WTC11 (cell line): Measurements from ENCODE around the gene LRRC8A. TPM values are rescaled to one million over a fixed set of nuclear protein-coding genes. Genes with fewer than 3 reads are reported as not detected.

ENCODE experiments used
- ATAC-seq: fragments of 200-7000 bp; cut with Tn5 transposase; 2 replicates; pipeline ENCODE4 v1.10.0; 2021; ENCODE audit warnings: mild to moderate bottlenecking, moderate library complexity
- CTCF ChIA-PET: fragments of 300-600 bp; sonication (Branson Sonifier 250); formaldehyde crosslinking; loops from one replicate; lab custom pipeline; 2021; ENCODE audit warnings: antibody characterized with exemption; lab: Charles Lee
- POLR2A ChIA-PET: fragments of 350-600 bp; sonication (Branson Sonifier 250); formaldehyde crosslinking; loops from one replicate; lab custom pipeline; 2021; ENCODE audit warnings: antibody characterized with exemption; lab: Charles Lee
- DNase-seq: peaks from one replicate; pipeline ENCODE4 v3.0.0; 2021; ENCODE audit warnings: low spot score
- H3K27ac Mint-ChIP-seq: 2 replicates; pipeline ENCODE4 v1.8.0; 2021; ENCODE audit warnings: mixed read lengths
- H3K27me3 Mint-ChIP-seq: 2 replicates; pipeline ENCODE4 v1.8.0; 2021; ENCODE audit warnings: low read depth, mild to moderate bottlenecking, moderate library complexity, mixed read lengths
- H3K36me3 Mint-ChIP-seq: 2 replicates; pipeline ENCODE4 v1.8.0; 2021; ENCODE audit warnings: mixed read lengths
- H3K4me1 Mint-ChIP-seq: 2 replicates; pipeline ENCODE4 v1.8.0; 2022; ENCODE audit warnings: mixed read lengths
- H3K4me3 Mint-ChIP-seq: 2 replicates; pipeline ENCODE4 v1.8.0; 2021; ENCODE audit warnings: mild to moderate bottlenecking, moderate library complexity, mixed read lengths
- H3K9me3 Mint-ChIP-seq: 2 replicates; pipeline ENCODE4 v1.8.0; 2021; ENCODE audit warnings: mixed read lengths
- CREB1 ChIP-seq: sonication (generic); formaldehyde crosslinking; IDR thresholded peaks from 2 replicates; pipeline ENCODE4 v1.8.0; 2023; ENCODE audit warnings: mild to moderate bottlenecking, missing genetic modification reagents
- EMX1 ChIP-seq: fragments of 250-450 bp; sonication (Bioruptor Pico); IDR thresholded peaks from 2 replicates; pipeline ENCODE4 v1.8.0; 2021; ENCODE audit warnings: mild to moderate bottlenecking
- JUN ChIP-seq: sonication (generic); formaldehyde crosslinking; IDR thresholded peaks from 2 replicates; pipeline ENCODE4 v1.8.0; 2023; ENCODE audit warnings: mild to moderate bottlenecking, missing genetic modification reagents
- KAT7 ChIP-seq: sonication (generic); formaldehyde crosslinking; IDR thresholded peaks from 2 replicates; pipeline ENCODE4 v1.8.1; 2023; ENCODE audit warnings: missing genetic modification reagents, mild to moderate bottlenecking, borderline replicate concordance
- MYBL2 ChIP-seq: sonication (generic); formaldehyde crosslinking; IDR thresholded peaks from 2 replicates; pipeline ENCODE4 v1.8.1; 2023; ENCODE audit warnings: mild to moderate bottlenecking, moderate library complexity, missing genetic modification reagents
- NFATC4 ChIP-seq: fragments of 250-450 bp; sonication (Bioruptor Pico); IDR thresholded peaks from 2 replicates; pipeline ENCODE4 v1.9.0; 2021; ENCODE audit warnings: mild to moderate bottlenecking
- NFE2L1 ChIP-seq: sonication (generic); formaldehyde crosslinking; IDR thresholded peaks from 2 replicates; pipeline ENCODE4 v1.8.1; 2023; ENCODE audit warnings: missing genetic modification reagents
- NFYB ChIP-seq: sonication (generic); formaldehyde crosslinking; conservative IDR thresholded peaks from 2 replicates; pipeline ENCODE4 v1.8.0; 2022; ENCODE audit warnings: low read depth, missing genetic modification reagents
- TP53 ChIP-seq: sonication (generic); formaldehyde crosslinking; IDR thresholded peaks from 2 replicates; pipeline ENCODE4 v1.8.1; 2023; ENCODE audit warnings: mild to moderate bottlenecking, missing genetic modification reagents
- ZNF121 ChIP-seq: sonication (generic); formaldehyde crosslinking; IDR thresholded peaks from 2 replicates; pipeline ENCODE4 v1.8.0; 2023; ENCODE audit warnings: missing genetic modification reagents
- ZNF263 ChIP-seq: sonication (generic); formaldehyde crosslinking; IDR thresholded peaks from 2 replicates; pipeline ENCODE4 v1.8.1; 2022; ENCODE audit warnings: low read depth, mild to moderate bottlenecking, moderate library complexity, missing genetic modification reagents
- total RNA-seq: library from RNA; stranded (reverse); gene quantifications from 3 replicates; pipeline ENCODE4 v1.2.3, GENCODE V29; 2021
- TF ChIP-seq, protein P1 (sequence below): sonication (generic); formaldehyde crosslinking; IDR thresholded peaks from 2 replicates; pipeline ENCODE4 v1.8.0; 2022; ENCODE audit warnings: mild to moderate bottlenecking, missing genetic modification reagents
- TF ChIP-seq, protein P2 (sequence below): sonication (generic); formaldehyde crosslinking; IDR thresholded peaks from 2 replicates; pipeline ENCODE4 v1.8.0; 2023; ENCODE audit warnings: missing genetic modification reagents
- TF ChIP-seq, protein P3 (sequence below): fragments of 250-450 bp; sonication (Bioruptor Pico); IDR thresholded peaks from 2 replicates; pipeline ENCODE4 v1.9.0; 2021; ENCODE audit warnings: mild to moderate bottlenecking, borderline replicate concordance
- TF ChIP-seq, protein P4 (sequence below): fragments of 250-450 bp; sonication (Bioruptor Pico); IDR thresholded peaks from 2 replicates; pipeline ENCODE4 v1.9.0; 2021; ENCODE audit warnings: mild to moderate bottlenecking
- TF ChIP-seq, protein P5 (sequence below): sonication (generic); formaldehyde crosslinking; IDR thresholded peaks from 2 replicates; pipeline ENCODE4 v1.8.1; 2023; ENCODE audit warnings: mild to moderate bottlenecking, missing genetic modification reagents
- TF ChIP-seq, protein P6 (sequence below): sonication (generic); formaldehyde crosslinking; IDR thresholded peaks from 2 replicates; pipeline ENCODE4 v1.8.0; 2022; ENCODE audit warnings: mild to moderate bottlenecking, missing genetic modification reagents

LRRC8A gene
- total RNA-seq, 1 experiment from 2014 or later = 83.5 TPM

DNA sequence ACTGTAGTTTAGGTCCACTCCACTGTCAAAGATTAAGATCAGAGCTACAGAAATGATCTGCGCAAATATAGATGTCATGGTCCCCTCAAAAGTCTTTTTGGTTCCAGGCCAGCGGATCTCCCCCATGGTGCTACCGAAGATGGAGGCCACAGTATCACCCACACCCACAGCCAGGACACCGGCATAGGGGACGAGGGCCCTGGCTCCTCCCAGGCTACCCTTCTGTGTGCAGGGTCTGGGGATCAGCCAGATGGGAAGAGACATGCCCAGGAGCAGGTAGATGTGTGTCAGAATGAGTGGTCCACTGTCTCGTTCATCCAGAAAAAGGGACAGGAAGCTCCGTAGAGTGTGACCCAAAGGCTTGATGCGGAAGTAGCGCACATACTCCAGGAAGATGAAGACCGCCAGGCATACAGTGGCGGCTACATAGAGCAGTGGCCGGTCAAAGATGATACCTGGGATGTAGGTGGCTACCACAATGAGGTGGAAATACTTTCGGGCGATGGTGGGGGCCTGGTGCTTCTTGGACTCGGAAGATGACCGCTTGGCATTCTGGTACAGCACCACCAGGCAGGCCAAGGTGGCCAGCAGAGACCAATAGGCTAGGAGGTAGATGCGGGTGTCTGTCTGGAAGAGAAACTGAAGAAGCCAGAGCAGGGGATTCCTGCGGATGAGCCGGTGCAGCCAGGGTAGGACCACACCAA lies 64.0 kb downstream of the LRRC8A start:
- no peak for ATAC-seq
- DNase-seq = no peak
- CTCF ChIA-PET = interaction anchor here (1.1 kb wide), 1 partner anchor 127 kb away, joined by 3 read pairs; the partner anchor contains the start of gene ENDOG
- H3K9me3 Mint-ChIP-seq = no peaks in the 10 kb centered on the region
- TF ChIP-seq EMX1 (CRISPR knock-in tag) = no peak
- TF ChIP-seq CREB1 (CRISPR knock-in tag) = no peak
- TF ChIP-seq, protein P1, sequence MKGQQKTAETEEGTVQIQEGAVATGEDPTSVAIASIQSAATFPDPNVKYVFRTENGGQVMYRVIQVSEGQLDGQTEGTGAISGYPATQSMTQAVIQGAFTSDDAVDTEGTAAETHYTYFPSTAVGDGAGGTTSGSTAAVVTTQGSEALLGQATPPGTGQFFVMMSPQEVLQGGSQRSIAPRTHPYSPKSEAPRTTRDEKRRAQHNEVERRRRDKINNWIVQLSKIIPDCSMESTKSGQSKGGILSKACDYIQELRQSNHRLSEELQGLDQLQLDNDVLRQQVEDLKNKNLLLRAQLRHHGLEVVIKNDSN (CRISPR knock-in tag) = no peak
- TF ChIP-seq KAT7 (CRISPR knock-in tag) = no peak
- no peak for TF ChIP-seq NFE2L1 (CRISPR knock-in tag)
- no peak for TF ChIP-seq NFYB
- no peak for TF ChIP-seq MYBL2 (CRISPR knock-in tag)
- no peak for TF ChIP-seq TP53 (CRISPR knock-in tag)
- TF ChIP-seq, protein P2, sequence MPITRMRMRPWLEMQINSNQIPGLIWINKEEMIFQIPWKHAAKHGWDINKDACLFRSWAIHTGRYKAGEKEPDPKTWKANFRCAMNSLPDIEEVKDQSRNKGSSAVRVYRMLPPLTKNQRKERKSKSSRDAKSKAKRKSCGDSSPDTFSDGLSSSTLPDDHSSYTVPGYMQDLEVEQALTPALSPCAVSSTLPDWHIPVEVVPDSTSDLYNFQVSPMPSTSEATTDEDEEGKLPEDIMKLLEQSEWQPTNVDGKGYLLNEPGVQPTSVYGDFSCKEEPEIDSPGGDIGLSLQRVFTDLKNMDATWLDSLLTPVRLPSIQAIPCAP (CRISPR knock-in tag) = no peak
- TF ChIP-seq JUN (CRISPR knock-in tag) = no peak
- TF ChIP-seq NFATC4 (CRISPR knock-in tag) = no peak
- TF ChIP-seq, protein P3, sequence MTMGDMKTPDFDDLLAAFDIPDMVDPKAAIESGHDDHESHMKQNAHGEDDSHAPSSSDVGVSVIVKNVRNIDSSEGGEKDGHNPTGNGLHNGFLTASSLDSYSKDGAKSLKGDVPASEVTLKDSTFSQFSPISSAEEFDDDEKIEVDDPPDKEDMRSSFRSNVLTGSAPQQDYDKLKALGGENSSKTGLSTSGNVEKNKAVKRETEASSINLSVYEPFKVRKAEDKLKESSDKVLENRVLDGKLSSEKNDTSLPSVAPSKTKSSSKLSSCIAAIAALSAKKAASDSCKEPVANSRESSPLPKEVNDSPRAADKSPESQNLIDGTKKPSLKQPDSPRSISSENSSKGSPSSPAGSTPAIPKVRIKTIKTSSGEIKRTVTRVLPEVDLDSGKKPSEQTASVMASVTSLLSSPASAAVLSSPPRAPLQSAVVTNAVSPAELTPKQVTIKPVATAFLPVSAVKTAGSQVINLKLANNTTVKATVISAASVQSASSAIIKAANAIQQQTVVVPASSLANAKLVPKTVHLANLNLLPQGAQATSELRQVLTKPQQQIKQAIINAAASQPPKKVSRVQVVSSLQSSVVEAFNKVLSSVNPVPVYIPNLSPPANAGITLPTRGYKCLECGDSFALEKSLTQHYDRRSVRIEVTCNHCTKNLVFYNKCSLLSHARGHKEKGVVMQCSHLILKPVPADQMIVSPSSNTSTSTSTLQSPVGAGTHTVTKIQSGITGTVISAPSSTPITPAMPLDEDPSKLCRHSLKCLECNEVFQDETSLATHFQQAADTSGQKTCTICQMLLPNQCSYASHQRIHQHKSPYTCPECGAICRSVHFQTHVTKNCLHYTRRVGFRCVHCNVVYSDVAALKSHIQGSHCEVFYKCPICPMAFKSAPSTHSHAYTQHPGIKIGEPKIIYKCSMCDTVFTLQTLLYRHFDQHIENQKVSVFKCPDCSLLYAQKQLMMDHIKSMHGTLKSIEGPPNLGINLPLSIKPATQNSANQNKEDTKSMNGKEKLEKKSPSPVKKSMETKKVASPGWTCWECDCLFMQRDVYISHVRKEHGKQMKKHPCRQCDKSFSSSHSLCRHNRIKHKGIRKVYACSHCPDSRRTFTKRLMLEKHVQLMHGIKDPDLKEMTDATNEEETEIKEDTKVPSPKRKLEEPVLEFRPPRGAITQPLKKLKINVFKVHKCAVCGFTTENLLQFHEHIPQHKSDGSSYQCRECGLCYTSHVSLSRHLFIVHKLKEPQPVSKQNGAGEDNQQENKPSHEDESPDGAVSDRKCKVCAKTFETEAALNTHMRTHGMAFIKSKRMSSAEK (CRISPR knock-in tag) = no peak
- TF ChIP-seq, protein P4, sequence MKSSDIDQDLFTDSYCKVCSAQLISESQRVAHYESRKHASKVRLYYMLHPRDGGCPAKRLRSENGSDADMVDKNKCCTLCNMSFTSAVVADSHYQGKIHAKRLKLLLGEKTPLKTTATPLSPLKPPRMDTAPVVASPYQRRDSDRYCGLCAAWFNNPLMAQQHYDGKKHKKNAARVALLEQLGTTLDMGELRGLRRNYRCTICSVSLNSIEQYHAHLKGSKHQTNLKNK (CRISPR knock-in tag) = no peak
- POLR2A ChIA-PET = no interaction called here
- peak overlapping the region; percentile 60; the same call in 1 of the 2 replicates for H3K27ac Mint-ChIP-seq
- H3K27me3 Mint-ChIP-seq = no peaks in the 10 kb centered on the region
- H3K4me3 Mint-ChIP-seq = peak overlapping the region; percentile 97
- peaks cover 9% of the 10 kb centered on the region for H3K36me3 Mint-ChIP-seq
- H3K4me1 Mint-ChIP-seq = peaks cover 11% of the 10 kb centered on the region

DNA sequence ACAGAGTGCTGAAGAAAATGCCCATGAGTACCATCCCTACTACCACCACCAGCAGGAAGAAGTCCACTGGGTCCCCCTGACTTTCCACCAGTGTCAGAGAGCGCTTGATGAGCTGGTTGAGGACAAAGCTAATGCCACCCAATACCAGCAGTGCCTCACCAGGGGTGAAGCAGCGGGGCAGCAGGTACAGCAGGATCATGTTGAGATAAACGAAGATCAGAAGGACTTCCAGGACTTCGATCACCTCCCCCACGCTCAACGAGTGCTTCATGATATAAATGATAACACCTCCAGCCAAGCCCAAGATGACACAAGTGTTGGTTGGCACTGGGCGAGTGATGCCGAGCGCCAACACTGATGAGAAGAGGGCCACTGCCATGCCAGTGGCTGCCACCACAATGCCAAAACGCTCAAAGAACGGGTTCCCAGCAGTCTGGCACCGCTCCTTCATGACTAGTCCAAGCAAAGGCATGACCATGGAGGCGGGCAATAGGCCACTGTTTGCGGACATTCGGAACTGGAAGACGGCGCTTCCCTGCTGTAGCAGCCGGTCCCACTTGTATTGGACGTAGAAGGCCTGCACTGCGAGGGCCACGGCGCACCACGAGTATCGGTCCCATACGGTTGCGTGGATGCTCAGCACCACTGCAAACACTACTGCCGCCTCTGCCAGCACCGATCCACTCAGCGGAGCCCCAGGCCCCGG lies 64.8 kb downstream of the LRRC8A start:
- H3K27me3 Mint-ChIP-seq = no peaks in the 10 kb centered on the region
- peaks cover 11% of the 10 kb centered on the region for H3K4me1 Mint-ChIP-seq
- TF ChIP-seq, protein P5, sequence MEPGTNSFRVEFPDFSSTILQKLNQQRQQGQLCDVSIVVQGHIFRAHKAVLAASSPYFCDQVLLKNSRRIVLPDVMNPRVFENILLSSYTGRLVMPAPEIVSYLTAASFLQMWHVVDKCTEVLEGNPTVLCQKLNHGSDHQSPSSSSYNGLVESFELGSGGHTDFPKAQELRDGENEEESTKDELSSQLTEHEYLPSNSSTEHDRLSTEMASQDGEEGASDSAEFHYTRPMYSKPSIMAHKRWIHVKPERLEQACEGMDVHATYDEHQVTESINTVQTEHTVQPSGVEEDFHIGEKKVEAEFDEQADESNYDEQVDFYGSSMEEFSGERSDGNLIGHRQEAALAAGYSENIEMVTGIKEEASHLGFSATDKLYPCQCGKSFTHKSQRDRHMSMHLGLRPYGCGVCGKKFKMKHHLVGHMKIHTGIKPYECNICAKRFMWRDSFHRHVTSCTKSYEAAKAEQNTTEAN (CRISPR knock-in tag) = no peak
- no peak for TF ChIP-seq ZNF263
- TF ChIP-seq, protein P6, sequence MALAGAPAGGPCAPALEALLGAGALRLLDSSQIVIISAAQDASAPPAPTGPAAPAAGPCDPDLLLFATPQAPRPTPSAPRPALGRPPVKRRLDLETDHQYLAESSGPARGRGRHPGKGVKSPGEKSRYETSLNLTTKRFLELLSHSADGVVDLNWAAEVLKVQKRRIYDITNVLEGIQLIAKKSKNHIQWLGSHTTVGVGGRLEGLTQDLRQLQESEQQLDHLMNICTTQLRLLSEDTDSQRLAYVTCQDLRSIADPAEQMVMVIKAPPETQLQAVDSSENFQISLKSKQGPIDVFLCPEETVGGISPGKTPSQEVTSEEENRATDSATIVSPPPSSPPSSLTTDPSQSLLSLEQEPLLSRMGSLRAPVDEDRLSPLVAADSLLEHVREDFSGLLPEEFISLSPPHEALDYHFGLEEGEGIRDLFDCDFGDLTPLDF = no peak
- 0 out of 2 replicates have a peak, but pooled peaks have one; percentile 34 for TF ChIP-seq ZNF121 (CRISPR knock-in tag)
- DNase-seq = peak; percentile 24
- ChIA-PET POLR2A (no interaction called here), CTCF (no interaction called here)
- peaks cover 13% of the 10 kb centered on the region for H3K36me3 Mint-ChIP-seq
- H3K4me3 Mint-ChIP-seq = peak overlapping the region; percentile 97
- ATAC-seq = no peak; the same call in 1 of the 2 replicates
- H3K27ac Mint-ChIP-seq = peak overlapping the region; percentile 91
- no peaks in the 10 kb centered on the region for H3K9me3 Mint-ChIP-seq
